Activated T-cell treated with anti-CD3 and anti-CD28 coated beads, Interleukin-2, amount 50 U/mL, for 4 hours (primary cell): ENCODE results near the gene COL23A1. TPM values are rescaled to one million over a fixed set of nuclear protein-coding genes. Genes with fewer than 3 reads are reported as not detected.

Experiments used
- ATAC-seq, 2 donors: fragments of 200-7000 bp; cut with Tn5 transposase; one replicate each; pipeline ENCODE4 v1.10.0; 2021
- DNase-seq: peaks from one replicate; pipeline ENCODE4 v3.0.0-alpha.2; 2020
- H3K27me3 Mint-ChIP-seq: one replicate; pipeline ENCODE4 v1.8.0; 2021; ENCODE audit warnings: low read depth, mixed read lengths
- H3K36me3 Mint-ChIP-seq: one replicate; pipeline ENCODE4 v1.8.0; 2022; ENCODE audit warnings: mixed read lengths; ENCODE audit not compliant: insufficient read depth
- H3K4me1 Mint-ChIP-seq: one replicate; pipeline ENCODE4 v1.8.0; 2021; ENCODE audit warnings: low read depth, mixed read lengths
- H3K4me3 Mint-ChIP-seq: one replicate; pipeline ENCODE4 v1.8.0; 2021; ENCODE audit warnings: mild to moderate bottlenecking, moderate library complexity, mixed read lengths
- H3K9me3 Mint-ChIP-seq: one replicate; pipeline ENCODE4 v1.8.0; 2021; ENCODE audit warnings: mixed read lengths
- total RNA-seq, 3 donors: library from RNA; stranded (reverse); gene quantifications; one replicate each; pipeline ENCODE4 v1.2.1, GENCODE V29; 2021

Gene COL23A1
- total RNA-seq, 3 donors from 2014 or later = not detected

DNA sequence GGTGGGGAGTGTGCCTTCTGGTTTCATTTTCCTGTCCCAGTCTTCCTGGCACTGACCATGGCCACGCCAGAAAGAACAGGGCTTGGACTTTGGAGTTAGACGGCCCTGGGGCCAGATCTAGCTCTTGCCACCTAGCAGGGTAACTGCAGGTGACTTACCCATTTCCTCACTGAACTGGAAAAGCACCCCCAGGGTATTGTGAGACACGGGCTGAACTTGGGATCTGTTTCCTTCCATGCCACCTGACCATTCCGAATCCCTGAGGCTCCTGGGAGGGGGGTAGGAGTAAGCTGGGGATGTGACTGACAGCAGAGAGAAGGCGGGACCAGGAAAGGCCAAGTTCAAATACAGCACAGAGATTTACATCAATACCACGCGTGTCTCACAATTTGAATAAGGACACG lies 376.4 kb downstream of the COL23A1 start:
- peaks cover 12% of the 10 kb centered on the region for H3K4me1 Mint-ChIP-seq
- H3K4me3 Mint-ChIP-seq = no peak overlapping the region

DNA sequence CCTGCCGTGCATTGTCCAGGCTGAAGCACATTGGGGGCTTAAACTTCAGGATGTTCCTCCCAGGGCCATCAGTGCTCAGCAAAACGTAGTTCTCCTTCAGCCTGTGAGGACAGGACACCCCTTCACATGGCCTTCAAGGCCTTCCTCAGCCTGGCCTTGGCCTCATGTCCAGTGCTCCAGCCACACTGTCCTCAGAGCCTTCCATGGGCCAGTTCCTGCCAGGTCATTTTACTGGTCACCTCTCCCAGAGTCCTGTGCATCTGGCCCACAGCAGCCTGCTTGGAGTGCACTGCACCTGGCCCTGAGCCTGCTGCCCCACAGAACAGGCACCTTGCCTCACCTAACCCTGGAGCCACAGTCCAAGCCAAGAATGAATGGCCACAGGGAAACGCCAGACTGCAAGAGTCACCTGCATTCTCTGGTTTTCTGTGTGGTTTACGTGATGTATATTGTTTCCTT lies 377.2 kb downstream of the COL23A1 start:
- Mint-ChIP-seq H3K9me3 (no peaks in the 10 kb centered on the region), H3K36me3 (peaks cover 48% of the 10 kb centered on the region), H3K4me3 (no peak overlapping the region), H3K27me3 (no peaks in the 10 kb centered on the region), H3K4me1 (peaks cover 16% of the 10 kb centered on the region)
- DNase-seq = no peak
- peak; percentile 1 to 6 for ATAC-seq

More for the DNA sequence above, 376.4 kb downstream of the COL23A1 start:
- Mint-ChIP-seq H3K9me3 (no peaks in the 10 kb centered on the region), H3K36me3 (peaks cover 46% of the 10 kb centered on the region), H3K27me3 (no peaks in the 10 kb centered on the region)
- DNase-seq (no peak), ATAC-seq (no peak)

DNA sequence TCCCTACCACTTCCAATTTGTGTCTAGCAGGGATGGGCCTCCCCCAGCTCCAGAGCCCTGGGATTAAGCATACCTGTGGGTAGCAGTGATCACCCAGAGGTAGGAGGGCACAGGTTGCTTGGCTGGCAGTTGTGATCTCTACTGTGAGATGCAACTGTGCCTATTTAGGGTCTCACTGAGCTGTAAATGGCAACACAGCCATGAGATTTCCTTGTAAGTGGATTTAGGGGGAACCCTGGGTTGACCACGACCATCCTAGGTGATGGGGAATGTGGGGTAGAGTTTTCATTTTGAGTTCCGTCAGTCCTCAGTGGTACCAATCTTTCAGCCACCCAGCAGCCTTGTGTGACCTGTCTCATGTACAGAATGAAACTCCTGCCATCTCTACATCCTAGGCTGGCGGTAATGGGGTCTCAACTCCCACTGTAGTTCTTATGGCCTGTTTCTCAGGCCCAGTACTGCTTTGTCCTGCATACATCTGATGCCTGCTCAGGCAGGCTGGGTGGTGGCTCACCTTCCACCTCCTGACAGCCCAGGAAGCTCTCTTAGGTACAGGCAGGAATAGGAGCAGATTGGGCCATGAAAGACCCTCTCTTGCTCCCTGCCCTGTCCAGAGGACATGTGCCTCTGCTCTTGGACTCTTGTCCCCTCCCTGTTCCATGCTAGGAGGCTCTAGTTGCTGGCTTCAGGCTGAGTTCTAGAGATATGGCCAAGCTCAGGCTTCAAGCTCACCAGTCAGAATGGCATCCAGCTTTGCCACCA lies 377.8 kb downstream of the COL23A1 start:
- no peaks in the 10 kb centered on the region for H3K27me3 Mint-ChIP-seq
- peaks cover 55% of the 10 kb centered on the region for H3K36me3 Mint-ChIP-seq
- no peaks in the 10 kb centered on the region for H3K9me3 Mint-ChIP-seq
- ATAC-seq = peak; percentile 3
- DNase-seq = no peak
- H3K4me3 Mint-ChIP-seq = no peak overlapping the region
- H3K4me1 Mint-ChIP-seq = peaks cover 23% of the 10 kb centered on the region

DNA sequence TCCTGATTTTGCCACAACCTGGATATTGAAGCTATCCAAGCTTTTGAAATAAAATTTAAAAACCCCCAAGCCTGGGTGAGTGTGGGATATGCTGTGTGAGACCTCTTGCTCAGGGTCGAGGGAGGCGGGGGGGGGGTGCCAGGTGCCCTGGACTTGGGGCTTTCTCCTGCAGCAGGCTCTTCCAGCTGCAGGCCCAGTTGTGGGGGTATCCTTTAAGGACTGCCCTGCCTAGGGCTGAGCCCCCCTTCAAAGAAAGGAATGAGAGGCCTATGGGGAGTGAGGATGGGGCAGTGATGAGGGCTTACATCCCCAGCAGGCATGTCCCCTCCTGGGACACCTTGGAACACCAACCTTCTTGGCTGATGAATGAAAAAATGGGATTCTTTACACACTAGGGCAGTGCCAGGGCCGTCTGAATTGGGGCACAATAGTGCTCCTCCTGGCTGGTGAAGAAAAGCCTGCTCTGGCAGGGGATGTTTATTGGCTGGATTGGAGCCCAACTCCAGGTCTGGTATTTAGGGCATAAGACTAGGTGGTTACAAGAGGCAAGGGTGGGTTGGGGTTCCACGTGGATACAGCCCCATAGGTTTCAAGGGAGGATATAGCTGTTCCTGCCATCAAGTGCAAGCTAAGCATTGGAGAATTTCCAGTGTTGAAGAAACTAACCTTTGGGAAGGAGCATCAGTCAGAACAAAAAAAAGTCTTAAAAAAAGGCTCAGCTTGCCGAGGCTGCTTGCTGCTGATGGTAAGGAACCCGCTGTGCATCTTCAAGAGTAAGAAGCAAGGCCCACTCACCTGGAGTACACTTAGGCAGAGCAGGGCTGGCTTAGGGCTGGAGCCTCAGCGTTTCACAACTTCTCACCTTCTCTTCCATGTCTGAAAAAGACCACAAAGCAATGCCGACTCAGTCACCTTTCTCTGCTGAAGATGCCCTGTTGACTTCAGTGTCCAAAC lies 378.8 kb downstream of the COL23A1 start:
- ATAC-seq = peak in 1 of 2 donors; percentile 0
- DNase-seq = no peak

DNA sequence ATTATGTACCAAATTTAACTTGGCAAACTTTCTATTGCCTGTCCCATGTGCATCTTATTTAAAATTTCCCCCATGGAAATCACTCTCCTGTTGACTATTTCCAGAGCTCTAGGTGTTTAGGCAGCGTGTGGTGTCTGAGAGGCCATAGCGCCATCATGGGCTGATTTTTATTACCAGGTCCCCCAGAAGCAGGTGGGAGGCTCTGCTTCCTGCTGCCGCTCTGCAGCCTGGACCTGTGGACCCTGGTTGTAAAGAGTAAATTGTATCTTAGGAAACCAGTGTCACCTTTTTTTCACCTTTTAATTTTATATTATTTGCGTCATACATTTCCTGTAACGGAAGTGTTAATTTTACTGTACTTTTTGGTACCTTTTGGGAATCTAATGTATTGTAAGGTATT lies 379.5 kb downstream of the COL23A1 start:
- H3K27me3 Mint-ChIP-seq = no peaks in the 10 kb centered on the region
- no peaks in the 10 kb centered on the region for H3K9me3 Mint-ChIP-seq
- H3K4me3 Mint-ChIP-seq = no peak overlapping the region
- H3K4me1 Mint-ChIP-seq = peaks cover 35% of the 10 kb centered on the region
- DNase-seq (no peak), ATAC-seq (no peak)
- H3K36me3 Mint-ChIP-seq = peaks cover 61% of the 10 kb centered on the region

More for the DNA sequence above, 378.8 kb downstream of the COL23A1 start:
- Mint-ChIP-seq H3K4me1 (peaks cover 33% of the 10 kb centered on the region), H3K27me3 (no peaks in the 10 kb centered on the region), H3K4me3 (no peak overlapping the region), H3K36me3 (peaks cover 58% of the 10 kb centered on the region), H3K9me3 (no peaks in the 10 kb centered on the region)

DNA sequence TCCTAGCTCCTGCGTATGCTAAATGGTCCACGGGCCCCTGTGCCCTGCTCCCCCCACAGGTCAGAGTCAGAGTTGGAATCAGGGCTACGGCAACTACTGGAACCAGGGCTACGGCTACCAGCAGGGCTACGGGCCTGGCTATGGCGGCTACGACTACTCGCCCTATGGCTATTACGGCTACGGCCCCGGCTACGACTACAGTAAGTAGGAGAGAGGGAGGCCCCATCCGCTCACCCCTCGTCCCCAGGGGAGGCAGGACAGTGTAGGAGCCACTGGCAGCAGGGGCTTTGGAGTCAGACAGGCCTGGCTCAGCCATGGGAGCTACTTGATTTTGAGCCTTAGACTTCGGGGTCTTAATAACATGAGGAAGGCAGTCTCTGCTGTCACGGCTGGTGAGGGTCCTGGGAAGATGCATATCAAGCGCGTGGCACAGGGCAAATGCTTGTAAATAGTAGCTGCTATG lies 380.1 kb downstream of the COL23A1 start:
- Mint-ChIP-seq H3K4me1 (peaks cover 35% of the 10 kb centered on the region), H3K36me3 (peaks cover 65% of the 10 kb centered on the region), H3K4me3 (no peak overlapping the region), H3K27me3 (no peaks in the 10 kb centered on the region), H3K9me3 (no peaks in the 10 kb centered on the region)
- no peak for ATAC-seq
- no peak for DNase-seq

DNA sequence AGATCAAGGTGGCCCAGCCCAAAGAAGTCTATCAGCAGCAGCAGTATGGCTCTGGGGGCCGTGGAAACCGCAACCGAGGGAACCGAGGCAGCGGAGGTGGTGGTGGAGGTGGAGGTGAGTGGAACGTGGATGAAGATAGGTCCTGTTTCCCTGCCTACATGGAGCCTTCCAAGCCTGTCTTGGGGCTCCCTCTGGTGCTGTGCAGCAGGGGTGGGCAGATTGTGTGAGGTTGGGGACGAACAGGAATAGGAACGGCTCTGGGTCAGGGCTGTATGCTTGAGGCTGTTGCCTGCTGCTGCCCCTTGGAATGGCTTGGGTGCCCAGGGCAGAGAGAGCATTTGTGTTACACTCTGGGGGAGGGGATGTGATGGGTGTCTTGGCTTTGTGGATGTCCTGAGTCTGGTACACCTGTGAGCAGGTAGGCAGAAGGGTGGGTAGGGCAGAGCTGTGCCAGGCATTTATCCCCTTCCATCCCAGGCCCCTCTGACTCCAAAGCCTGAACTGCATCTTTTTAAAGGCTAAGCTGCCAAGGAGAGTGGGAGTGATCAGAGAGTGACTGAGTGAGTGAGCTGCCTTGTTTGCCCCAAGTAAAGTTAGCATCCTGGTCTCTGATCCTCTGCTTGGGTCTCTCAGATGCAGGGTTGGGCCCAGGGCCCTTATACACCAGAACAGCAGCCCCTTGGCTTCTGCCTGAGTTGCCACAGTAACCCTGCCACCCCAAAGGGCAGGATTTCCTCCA lies 380.7 kb downstream of the COL23A1 start:
- no peak for DNase-seq
- Mint-ChIP-seq H3K27me3 (no peaks in the 10 kb centered on the region), H3K4me1 (peaks cover 35% of the 10 kb centered on the region), H3K4me3 (no peak overlapping the region), H3K36me3 (peaks cover 62% of the 10 kb centered on the region), H3K9me3 (no peaks in the 10 kb centered on the region)
- ATAC-seq = no peak

DNA sequence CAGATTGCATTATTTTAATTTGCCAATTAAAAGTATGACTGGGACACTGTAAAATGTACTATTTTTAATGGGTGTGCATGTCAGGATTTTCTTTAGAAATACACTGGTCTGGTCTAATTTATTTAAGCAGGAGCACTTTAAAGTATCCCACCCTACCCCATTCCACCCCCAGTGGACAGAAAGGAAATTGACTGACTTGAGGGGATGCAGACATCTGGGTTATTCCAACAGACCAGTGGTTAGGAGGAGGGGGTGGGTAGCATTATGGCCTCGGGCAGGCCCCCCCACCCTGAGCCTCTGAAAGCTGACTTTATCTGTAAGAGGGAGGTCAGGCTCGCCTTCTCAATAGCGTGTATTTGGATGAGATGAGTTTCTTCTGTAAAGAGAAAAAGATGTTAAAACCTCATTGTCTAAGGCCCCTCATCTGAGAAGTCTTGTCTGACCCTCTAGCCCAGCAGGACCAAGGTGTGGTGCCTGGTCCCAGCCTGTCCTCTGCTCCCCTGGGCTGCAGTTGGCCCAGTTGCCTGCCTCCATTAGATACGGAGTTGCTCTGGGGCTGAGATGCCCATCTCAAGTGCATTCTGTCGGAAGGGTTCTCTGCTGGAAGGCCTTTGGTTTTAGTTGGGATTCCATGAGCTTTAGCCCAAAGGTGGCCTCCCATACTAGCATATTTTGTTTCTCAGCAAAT lies 381.5 kb downstream of the COL23A1 start:
- Mint-ChIP-seq H3K36me3 (peaks cover 60% of the 10 kb centered on the region), H3K27me3 (peaks cover 2% of the 10 kb centered on the region), H3K4me1 (peaks cover 32% of the 10 kb centered on the region), H3K9me3 (no peaks in the 10 kb centered on the region), H3K4me3 (peak overlapping the region; percentile 38)
- DNase-seq = no peak
- ATAC-seq = no peak

DNA sequence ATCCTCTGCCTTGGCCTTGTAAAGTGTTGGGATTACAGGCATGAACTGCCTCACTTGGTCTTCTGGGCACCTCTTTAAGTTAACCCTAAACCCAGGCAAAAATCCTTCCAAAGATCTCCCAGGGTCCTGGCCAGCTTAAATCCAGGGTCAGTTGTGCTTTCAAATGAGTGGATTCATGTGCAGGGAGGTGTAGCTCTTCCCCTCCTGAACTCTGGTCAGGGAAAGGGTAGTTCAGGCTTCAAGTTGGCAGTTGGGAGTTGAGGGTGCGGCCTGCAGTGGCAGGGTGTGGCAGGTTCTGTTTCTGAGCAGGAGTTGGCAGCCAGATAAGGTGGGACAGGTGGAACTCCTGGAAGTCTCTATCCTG lies 382.3 kb downstream of the COL23A1 start:
- Mint-ChIP-seq H3K4me3 (peak overlapping the region; percentile 95), H3K36me3 (peaks cover 56% of the 10 kb centered on the region), H3K4me1 (peaks cover 31% of the 10 kb centered on the region), H3K27me3 (peaks cover 2% of the 10 kb centered on the region), H3K9me3 (no peaks in the 10 kb centered on the region)
- ATAC-seq (no peak), DNase-seq (no peak)

DNA sequence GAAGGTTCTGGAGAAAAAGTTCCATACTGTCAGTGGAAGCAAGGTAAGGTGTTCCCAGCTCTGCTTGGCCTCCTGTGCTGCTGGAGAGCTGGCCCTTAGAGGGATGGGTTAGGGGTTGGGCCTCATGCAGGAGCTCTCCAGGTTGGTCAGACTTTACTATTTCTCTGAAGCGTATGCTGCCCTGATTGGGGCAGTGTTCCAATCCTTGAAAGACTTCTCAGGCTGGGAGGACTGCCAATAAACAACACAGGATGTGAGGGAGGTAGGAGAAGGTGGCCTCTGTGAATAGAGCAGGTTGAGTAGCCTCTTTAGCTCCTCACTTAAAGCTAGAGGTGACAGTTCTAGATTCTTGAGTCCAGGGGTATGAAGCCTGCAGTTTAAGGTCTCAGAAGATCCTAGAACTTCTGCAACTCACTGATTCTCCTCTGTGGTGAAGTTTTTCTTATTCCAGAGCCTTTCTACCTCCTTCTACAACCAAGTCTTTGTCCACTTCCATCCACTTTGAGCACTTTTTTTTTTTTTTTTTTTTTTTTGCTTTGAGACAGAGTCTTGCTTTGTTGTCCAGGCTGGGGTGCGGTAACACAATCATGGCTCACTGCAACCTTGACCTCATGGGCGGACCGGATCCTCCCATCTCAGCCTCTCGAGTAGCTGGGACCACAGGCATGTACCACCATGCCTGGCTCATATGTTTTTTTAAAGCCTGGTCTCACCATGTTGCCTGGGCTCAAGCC lies 382.8 kb downstream of the COL23A1 start:
- H3K36me3 Mint-ChIP-seq = peaks cover 56% of the 10 kb centered on the region
- DNase-seq (no peak), ATAC-seq (no peak)
- no peaks in the 10 kb centered on the region for H3K9me3 Mint-ChIP-seq
- peaks cover 31% of the 10 kb centered on the region for H3K4me1 Mint-ChIP-seq
- peaks cover 2% of the 10 kb centered on the region for H3K27me3 Mint-ChIP-seq
- peak overlapping the region; percentile 95 for H3K4me3 Mint-ChIP-seq

DNA sequence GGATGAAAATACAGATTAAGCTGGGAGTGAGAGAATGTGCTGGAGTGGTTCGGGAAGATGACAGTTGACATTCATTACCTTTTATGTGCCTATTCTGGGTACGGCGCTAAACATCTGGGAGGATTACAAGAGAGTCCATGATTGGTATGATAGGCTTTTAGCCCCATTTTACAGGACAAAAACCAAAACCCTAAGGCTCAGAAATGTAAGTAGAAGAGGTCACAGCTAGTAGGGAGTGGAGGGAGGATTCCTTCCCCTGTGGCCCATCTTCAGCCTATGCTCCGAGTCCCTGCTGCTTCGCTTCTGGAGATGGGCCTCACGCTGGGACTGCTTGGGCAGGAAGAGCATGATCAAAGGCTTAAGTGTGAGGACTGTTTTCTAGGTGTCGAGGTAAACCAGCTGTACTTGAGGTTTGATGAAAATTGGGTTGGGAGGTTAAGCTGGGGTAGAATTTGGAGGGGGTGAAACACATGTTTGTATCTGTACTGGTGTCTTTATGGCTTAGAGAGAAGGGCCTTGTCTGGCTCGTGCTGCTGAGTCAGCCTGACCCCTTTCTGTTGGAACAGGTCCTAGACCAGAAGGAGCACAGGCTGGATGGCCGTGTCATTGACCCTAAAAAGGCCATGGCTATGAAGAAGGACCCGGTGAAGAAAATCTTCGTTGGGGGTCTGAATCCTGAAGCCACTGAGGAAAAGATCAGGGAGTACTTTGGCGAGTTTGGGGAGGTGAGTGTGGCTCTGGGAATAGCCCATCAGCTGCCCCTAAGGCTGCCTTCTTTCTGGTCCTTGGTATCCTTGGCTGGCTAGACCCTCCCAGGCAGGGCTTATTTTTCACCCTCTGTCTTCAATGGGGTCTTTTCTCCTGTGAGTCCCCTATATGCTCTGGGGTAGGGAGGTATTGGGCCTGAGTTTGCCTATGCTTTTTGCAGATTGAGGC lies 383.8 kb downstream of the COL23A1 start:
- Mint-ChIP-seq H3K27me3 (peaks cover 2% of the 10 kb centered on the region), H3K4me3 (peak overlapping the region; percentile 95), H3K9me3 (no peaks in the 10 kb centered on the region), H3K36me3 (peaks cover 52% of the 10 kb centered on the region), H3K4me1 (peaks cover 31% of the 10 kb centered on the region)
- ATAC-seq (no peak), DNase-seq (no peak)

DNA sequence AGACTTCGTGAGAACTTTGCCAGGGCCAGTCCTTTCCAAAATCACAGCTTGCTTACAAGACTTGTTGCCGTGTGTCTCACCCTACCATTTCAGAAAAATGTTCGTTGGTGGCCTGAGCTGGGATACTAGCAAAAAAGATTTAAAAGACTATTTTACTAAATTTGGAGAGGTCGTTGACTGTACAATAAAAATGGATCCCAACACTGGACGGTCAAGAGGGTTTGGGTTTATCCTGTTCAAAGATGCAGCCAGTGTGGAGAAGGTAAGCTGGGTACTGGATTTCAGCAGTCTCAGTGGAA lies 384.5 kb downstream of the COL23A1 start:
- H3K36me3 Mint-ChIP-seq = peaks cover 47% of the 10 kb centered on the region
- H3K27me3 Mint-ChIP-seq = peaks cover 2% of the 10 kb centered on the region
- peak overlapping the region; percentile 95 for H3K4me3 Mint-ChIP-seq

More for the DNA sequence above, 384.5 kb downstream of the COL23A1 start:
- no peak for ATAC-seq
- H3K9me3 Mint-ChIP-seq = no peaks in the 10 kb centered on the region
- peaks cover 31% of the 10 kb centered on the region for H3K4me1 Mint-ChIP-seq
- no peak for DNase-seq
